IMR-90 (cell line): ENCODE measurements around the gene C19orf25. TPM values are rescaled to one million over a fixed set of nuclear protein-coding genes. Genes with fewer than 3 reads are reported as not detected.

ENCODE experiments used
- ATAC-seq: fragments of 200-7000 bp; cut with Tn5 transposase; 2 replicates; pipeline ENCODE4 v1.9.1; 2020; ENCODE audit warnings: low read depth, mild to moderate bottlenecking, moderate library complexity
- BruUV-seq: library from RNA; stranded (reverse); fragments of 400-500 nt; replicated peaks from 2 replicates; lab custom pipeline; 2021; lab: Mats Ljungman, UMichigan
- CTCF ChIA-PET: fragments of 300-600 bp; formaldehyde crosslinking; extraction: SDS; loops from one replicate; lab custom pipeline; 2021; ENCODE audit warnings: antibody characterized with exemption; lab: Yijun Ruan, JAX
- POLR2A ChIA-PET: fragments of 300-600 bp; sonication (Branson Sonifier 250); formaldehyde crosslinking; loops from one replicate; lab custom pipeline; 2022; ENCODE audit warnings: antibody characterized with exemption; ENCODE audit not compliant: unreplicated experiment; lab: Charles Lee
- DNase-seq: peaks from one replicate; pipeline ENCODE4 v3.0.0; 2013
- H2AFZ ChIP-seq: replicated peaks from 2 replicates; pipeline ENCODE3; 2013; ENCODE audit warnings: low read length, mild to moderate bottlenecking; ENCODE audit not compliant: poor library complexity
- H2AK5ac ChIP-seq: 2 replicates; pipeline ENCODE4 v1.6.1; 2013; ENCODE audit warnings: low read depth, low read length, inconsistent platforms
- H2AK9ac ChIP-seq: replicated peaks from 2 replicates; pipeline ENCODE3; 2013; ENCODE audit warnings: mild to moderate bottlenecking, low read depth, low read length, moderate library complexity; ENCODE audit not compliant: poor library complexity
- H2BK120ac ChIP-seq: 2 replicates; pipeline ENCODE4 v1.6.1; 2013; ENCODE audit warnings: low read depth, low read length, inconsistent platforms
- H2BK15ac ChIP-seq: 3 replicates; pipeline ENCODE4 v1.6.1; 2013; ENCODE audit warnings: low read depth, low read length, inconsistent platforms
- H2BK20ac ChIP-seq: 2 replicates; pipeline ENCODE4 v1.6.1; 2013; ENCODE audit warnings: low read depth, mild to moderate bottlenecking, inconsistent platforms, low read length, moderate library complexity
- H2BK5ac ChIP-seq: 2 replicates; pipeline ENCODE4 v1.6.1; 2013; ENCODE audit warnings: mild to moderate bottlenecking, low read depth, low read length, inconsistent platforms; ENCODE audit not compliant: poor library complexity, severe bottlenecking
- H3K14ac ChIP-seq: replicated peaks from 2 replicates; pipeline ENCODE4 v1.6.1; 2013; ENCODE audit warnings: low read depth, low read length, inconsistent platforms
- H3K18ac ChIP-seq: 2 replicates; pipeline ENCODE4 v1.6.1; 2013; ENCODE audit warnings: low read depth, low read length, control low read depth
- H3K23ac ChIP-seq: 2 replicates; pipeline ENCODE4 v1.6.1; 2013; ENCODE audit warnings: low read depth, low read length, inconsistent platforms
- H3K27ac ChIP-seq: 2 replicates; pipeline ENCODE4 v1.5.1; 2013; ENCODE audit warnings: mild to moderate bottlenecking, control low read depth, low read length; ENCODE audit not compliant: insufficient read depth
- H3K27me3 ChIP-seq: 2 replicates; pipeline ENCODE4 v1.6.1; 2013; ENCODE audit warnings: low read length; ENCODE audit not compliant: control insufficient read depth, insufficient read depth
- H3K36me3 ChIP-seq: 2 replicates; pipeline ENCODE4 v1.6.1; 2013; ENCODE audit warnings: low read length, mixed read lengths; ENCODE audit not compliant: control insufficient read depth, insufficient read depth
- H3K4ac ChIP-seq: 2 replicates; pipeline ENCODE4 v1.6.1; 2013; ENCODE audit warnings: low read depth, low read length, inconsistent platforms
- H3K4me1 ChIP-seq: 2 replicates; pipeline ENCODE4 v1.6.1; 2013; ENCODE audit warnings: low read length, mixed read lengths; ENCODE audit not compliant: control insufficient read depth, insufficient read depth
- H3K4me2 ChIP-seq: 2 replicates; pipeline ENCODE4 v1.6.1; 2013; ENCODE audit warnings: low read depth, mild to moderate bottlenecking, control low read depth, low read length, moderate library complexity
- H3K4me3 ChIP-seq: 2 replicates; pipeline ENCODE4 v1.5.1; 2013; ENCODE audit warnings: low read depth, mild to moderate bottlenecking, control low read depth, low read length, moderate library complexity; ENCODE audit not compliant: insufficient read depth
- H3K56ac ChIP-seq: 2 replicates; pipeline ENCODE4 v1.6.1; 2013; ENCODE audit warnings: low read length, inconsistent platforms; ENCODE audit not compliant: insufficient read depth; ENCODE audit errors: extremely low read depth
- H3K79me1 ChIP-seq, 2 experiments: 2 replicates each; pipeline ENCODE4 v1.6.1; 2013; ENCODE audit warnings: low read length in 2 of 2, inconsistent platforms in 1 of 2, low read depth in 1 of 2
- H3K9ac ChIP-seq: 2 replicates; pipeline ENCODE4 v1.6.1; 2013; ENCODE audit warnings: low read depth, low read length, control low read depth
- H3K9me1 ChIP-seq: 2 replicates; pipeline ENCODE4 v1.6.1; 2013; ENCODE audit warnings: low read length, inconsistent platforms; ENCODE audit not compliant: insufficient read depth
- H3K9me3 ChIP-seq: 2 replicates; pipeline ENCODE4 v1.6.1; 2013; ENCODE audit warnings: low read length; ENCODE audit not compliant: control insufficient read depth, insufficient read depth
- H4K20me1 ChIP-seq: 2 replicates; pipeline ENCODE4 v1.6.1; 2013; ENCODE audit warnings: low read length, inconsistent platforms; ENCODE audit not compliant: insufficient read depth
- H4K5ac ChIP-seq: 2 replicates; pipeline ENCODE4 v1.6.1; 2013; ENCODE audit warnings: mild to moderate bottlenecking, low read depth, low read length, control low read depth
- H4K8ac ChIP-seq, 2 experiments: 2 replicates each; pipeline ENCODE4 v1.6.1; 2013; ENCODE audit warnings: low read depth in 2 of 2, low read length in 2 of 2, control low read depth in 1 of 2, inconsistent platforms in 1 of 2
- H4K91ac ChIP-seq: 2 replicates; pipeline ENCODE4 v1.6.1; 2013; ENCODE audit warnings: low read depth, low read length, inconsistent platforms; ENCODE audit not compliant: insufficient read depth
- FOS ChIP-seq: fragments of 150-350 bp; IDR thresholded peaks from 2 replicates; pipeline ENCODE4 v1.6.1; 2016; ENCODE audit warnings: low read depth, low read length
- WGBS, 2 experiments: methylation state at CpG; one replicate each; pipeline versions ENCODE4 v1.1.5 to v1.1.7; 2013; ENCODE audit warnings: missing lambda C conversion rate in 2 of 2; ENCODE audit not compliant: insufficient read length in 1 of 2; ENCODE audit errors: extremely low coverage in 2 of 2; 5-methylcytosine and 5-hydroxymethylcytosine counted together
- dilution Hi-C: fragments of 300-500 bp; cut with HindIII; formaldehyde crosslinking; loops from one replicate; pipeline ENCODE4 v1.14.3; 2018; ENCODE audit warnings: low sequenced_read_pairs; ENCODE audit not compliant: unreplicated experiment
- in situ Hi-C: fragments of 300-500 bp; cut with MboI; formaldehyde crosslinking; loops from 3 replicates; pipeline ENCODE4 v1.14.3; 2019; ENCODE audit warnings: low sequenced_read_pairs, inconsistent platforms, mixed read lengths
- intact Hi-C: fragments of 100-400 bp; cut with micrococcal nuclease; formaldehyde crosslinking; loops from 2 replicates; pipeline ENCODE4 v1.10.0; 2022
- polyA plus RNA-seq, 3 experiments: library from polyadenylated mRNA; depleted of rRNA; stranded (reverse); fragments of >200 nt; gene quantifications; 2 replicates each; pipeline ENCODE4 v1.2.3, GENCODE V29; 2012; ENCODE audit warnings: low replicate concordance in 1 of 3
- total RNA-seq: library from RNA; depleted of rRNA; stranded (reverse); fragments of >200 nt; gene quantifications from 2 replicates; pipeline ENCODE4 v1.2.3, GENCODE V29; 2012
- TF ChIP-seq, protein P1 (sequence below): conservative IDR thresholded peaks from 2 replicates; pipeline ENCODE4 v1.5.1; 2012; ENCODE audit warnings: mild to moderate bottlenecking, low read depth, low read length, improper control_type of control experiment

Gene C19orf25
- total and polyA plus RNA-seq, 2 of the 4 experiments (the other 2 are of a cell fraction), result 10.4 to 34.9 TPM

DNA sequence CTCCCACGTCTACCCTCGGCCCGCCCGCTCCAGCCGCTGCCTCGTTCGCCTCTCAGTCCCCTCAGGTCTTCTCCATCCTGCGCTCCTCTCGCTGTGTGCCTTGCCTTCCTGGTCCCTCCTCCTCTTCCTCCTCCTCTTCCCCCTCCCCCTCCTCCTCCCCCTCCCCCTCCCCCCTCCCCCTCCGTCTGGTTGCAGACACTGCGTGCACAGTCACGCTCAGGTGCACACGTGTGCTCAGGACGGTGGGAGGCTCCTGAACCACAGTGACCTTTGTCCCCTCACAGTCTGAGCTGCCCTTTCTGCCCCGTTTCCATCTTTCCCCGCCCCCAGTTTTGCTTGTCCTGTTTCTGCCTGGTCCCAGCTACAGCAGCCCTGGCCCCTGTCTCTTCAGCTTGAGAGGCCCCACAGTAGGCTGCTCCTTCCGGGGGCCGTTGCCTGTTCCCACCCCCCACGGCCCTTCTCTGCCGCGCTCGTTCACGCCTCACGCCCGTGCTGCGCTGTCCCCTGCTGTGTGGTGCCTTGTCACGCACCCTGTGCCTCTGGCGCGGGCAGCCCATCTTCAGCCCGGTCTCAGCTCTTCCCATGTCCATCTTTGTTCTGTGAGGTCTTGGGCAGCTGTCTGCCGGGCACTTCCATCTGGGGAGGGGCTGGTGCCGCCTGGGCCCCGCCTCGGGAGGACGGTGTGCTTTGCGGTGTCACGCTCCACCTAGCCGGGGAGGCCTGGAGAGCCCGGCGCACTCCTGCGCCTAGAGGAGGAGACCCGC lies 54.6 kb downstream of the C19orf25 start:
- Histone ChIP-seq H2AK9ac (no peak overlapping the region), H3K27ac (no peak overlapping the region), H2AFZ (no peak overlapping the region), H3K56ac (no peak overlapping the region), H2BK120ac (no peak overlapping the region), H2AK5ac (no peak overlapping the region), H4K5ac (no peak overlapping the region), H3K14ac (no peak overlapping the region), H3K23ac (no peak overlapping the region), H2BK5ac (no peak overlapping the region), H2BK15ac (no peak overlapping the region), H2BK20ac (no peak overlapping the region), H4K91ac (no peak overlapping the region), H3K18ac (no peak overlapping the region), H3K4ac (no peak overlapping the region), H3K4me2 (no peak overlapping the region), H4K20me1 (peaks cover 66% of the 10 kb centered on the region), H3K36me3 (peaks cover 76% of the 10 kb centered on the region), H4K8ac (no peak overlapping the region), H3K9me3 (no peaks in the 10 kb centered on the region), H3K27me3 (no peaks in the 10 kb centered on the region), H3K79me1 (peaks cover 30 to 74% of the 10 kb centered on the region in 2 experiments), H3K9ac (no peak overlapping the region), H3K4me1 (no peaks in the 10 kb centered on the region), H3K4me3 (no peak overlapping the region), H3K9me1 (0 out of 2 replicates have a peak, but pooled peaks cover 3% of the 10 kb centered on the region)
- dilution Hi-C loops (no loop called here), intact Hi-C loops (no loop called here), in situ Hi-C loops (no loop called here)
- ATAC-seq (no peak), DNase-seq (no peak)
- CTCF ChIA-PET, result no interaction called here
- TF ChIP-seq FOS, result no peak
- TF ChIP-seq, protein P1, sequence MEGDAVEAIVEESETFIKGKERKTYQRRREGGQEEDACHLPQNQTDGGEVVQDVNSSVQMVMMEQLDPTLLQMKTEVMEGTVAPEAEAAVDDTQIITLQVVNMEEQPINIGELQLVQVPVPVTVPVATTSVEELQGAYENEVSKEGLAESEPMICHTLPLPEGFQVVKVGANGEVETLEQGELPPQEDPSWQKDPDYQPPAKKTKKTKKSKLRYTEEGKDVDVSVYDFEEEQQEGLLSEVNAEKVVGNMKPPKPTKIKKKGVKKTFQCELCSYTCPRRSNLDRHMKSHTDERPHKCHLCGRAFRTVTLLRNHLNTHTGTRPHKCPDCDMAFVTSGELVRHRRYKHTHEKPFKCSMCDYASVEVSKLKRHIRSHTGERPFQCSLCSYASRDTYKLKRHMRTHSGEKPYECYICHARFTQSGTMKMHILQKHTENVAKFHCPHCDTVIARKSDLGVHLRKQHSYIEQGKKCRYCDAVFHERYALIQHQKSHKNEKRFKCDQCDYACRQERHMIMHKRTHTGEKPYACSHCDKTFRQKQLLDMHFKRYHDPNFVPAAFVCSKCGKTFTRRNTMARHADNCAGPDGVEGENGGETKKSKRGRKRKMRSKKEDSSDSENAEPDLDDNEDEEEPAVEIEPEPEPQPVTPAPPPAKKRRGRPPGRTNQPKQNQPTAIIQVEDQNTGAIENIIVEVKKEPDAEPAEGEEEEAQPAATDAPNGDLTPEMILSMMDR, result no peak
- POLR2A ChIA-PET, result no interaction called here
- no TSS peak for BruUV-seq
- 91% methylated on average over 12 of the region's 42 CpGs; no CpG with 5 or more reads in 1 of the 2 experiments for WGBS, 2 experiments
